ENCODE measurements around the gene SSTR5. TPM values are rescaled to one million over a fixed set of nuclear protein-coding genes. Genes with fewer than 3 reads are reported as not detected.

Gene SSTR5
- total and polyA plus RNA-seq, 2 experiments from 2014 or later = 0.77 to 1.3 TPM

- H3K4me3 ChIP-seq = no peak overlapping the region
- no peaks in the 10 kb centered on the region for H4K20me1 ChIP-seq (ENCODE audit: insufficient read depth, poor library complexity, severe bottlenecking)
- TF ChIP-seq EZH2phosphoT487 (IDR thresholded peaks at IDR 0.05; ENCODE audit: low read depth, severe bottlenecking, unreplicated experiment) (no peak), CTCF (IDR thresholded peaks at IDR 0.05; ENCODE audit: poor library complexity) (no peak), EZH2 (IDR thresholded peaks at IDR 0.05; ENCODE audit: borderline replicate concordance) (no peak)
- H3K27me3 ChIP-seq = no peaks in the 10 kb centered on the region
- WGBS (ENCODE audit: low lambda C conversion rate, missing lambda C conversion rate) = 92% methylated on average over 18 of the region's 18 CpGs
- no peaks in the 10 kb centered on the region for H3K9me2 ChIP-seq (replicated peaks; ENCODE audit: insufficient read depth)
- no peak overlapping the region for H2AFZ ChIP-seq
- no peaks in the 10 kb centered on the region for H3K9me3 ChIP-seq (ENCODE audit: low read depth)
- no peak overlapping the region for H3K4me2 ChIP-seq
- no peak for DNase-seq (ENCODE audit: low spot score)
- no peaks in the 10 kb centered on the region for H3K36me3 ChIP-seq (replicated peaks; ENCODE audit: insufficient read depth, low read depth)
- H3K79me2 ChIP-seq = no peaks in the 10 kb centered on the region
- H3K4me1 ChIP-seq (ENCODE audit: insufficient read depth) = no peaks in the 10 kb centered on the region
- H3K27ac ChIP-seq = no peak overlapping the region
These were observed 24.6 kb downstream of the SSTR5 start for GRCh38 chr16:1097156-1097555.

DNA sequence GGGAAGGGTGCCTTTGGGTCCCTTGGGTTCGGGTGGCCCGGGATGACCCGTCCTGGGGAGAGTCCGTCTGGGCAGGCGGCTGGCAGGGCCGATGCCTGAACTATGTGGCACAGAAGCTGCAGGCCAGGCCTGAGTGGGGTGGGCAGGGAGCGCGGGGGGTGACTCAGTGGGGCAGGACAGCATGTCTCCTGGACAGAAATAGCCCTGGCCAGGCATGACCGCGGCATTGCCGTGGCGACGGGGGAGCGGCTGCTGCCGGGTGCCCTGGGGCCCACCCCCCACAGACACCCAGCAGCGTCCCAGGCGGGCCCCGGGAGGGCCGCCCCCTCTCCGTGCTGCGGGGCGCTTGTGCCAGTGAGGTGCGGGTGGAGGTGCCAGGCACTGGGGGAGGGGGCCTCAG is 25.3 kb downstream of the SSTR5 start:
- TF ChIP-seq EZH2 (IDR thresholded peaks at IDR 0.05; ENCODE audit: borderline replicate concordance) = no peak
- TF ChIP-seq EZH2phosphoT487 (IDR thresholded peaks at IDR 0.05; ENCODE audit: low read depth, severe bottlenecking, unreplicated experiment) = no peak
- no peak for TF ChIP-seq CTCF (IDR thresholded peaks at IDR 0.05; ENCODE audit: poor library complexity)
- H3K27ac ChIP-seq = no peak overlapping the region
- no peak overlapping the region for H3K4me2 ChIP-seq
- no peaks in the 10 kb centered on the region for H3K9me3 ChIP-seq (ENCODE audit: low read depth)
- 93% methylated on average over 12 of the region's 23 CpGs for WGBS (ENCODE audit: low lambda C conversion rate, missing lambda C conversion rate)
- H3K9me2 ChIP-seq (replicated peaks; ENCODE audit: insufficient read depth) = no peaks in the 10 kb centered on the region
- no peak overlapping the region for H2AFZ ChIP-seq
- H3K36me3 ChIP-seq (replicated peaks; ENCODE audit: insufficient read depth, low read depth) = no peaks in the 10 kb centered on the region
- no peak for DNase-seq (ENCODE audit: low spot score)
- no peaks in the 10 kb centered on the region for H3K27me3 ChIP-seq
- no peaks in the 10 kb centered on the region for H3K79me2 ChIP-seq
- H3K4me1 ChIP-seq (ENCODE audit: insufficient read depth) = no peaks in the 10 kb centered on the region
- H4K20me1 ChIP-seq (ENCODE audit: insufficient read depth, poor library complexity, severe bottlenecking) = no peaks in the 10 kb centered on the region
- H3K4me3 ChIP-seq = no peak overlapping the region

- Histone ChIP-seq H3K4me2 (no peak overlapping the region), H3K36me3 (replicated peaks; ENCODE audit: insufficient read depth, low read depth) (no peaks in the 10 kb centered on the region), H3K4me3 (no peak overlapping the region), H3K27me3 (no peaks in the 10 kb centered on the region), H4K20me1 (ENCODE audit: insufficient read depth, poor library complexity, severe bottlenecking) (no peaks in the 10 kb centered on the region), H2AFZ (no peak overlapping the region), H3K4me1 (ENCODE audit: insufficient read depth) (peaks cover 5% of the 10 kb centered on the region), H3K9me3 (ENCODE audit: low read depth) (no peaks in the 10 kb centered on the region), H3K79me2 (no peaks in the 10 kb centered on the region), H3K27ac (no peak overlapping the region), H3K9me2 (replicated peaks; ENCODE audit: insufficient read depth) (no peaks in the 10 kb centered on the region)
- TF ChIP-seq CTCF (IDR thresholded peaks at IDR 0.05; ENCODE audit: poor library complexity) (no peak), EZH2 (IDR thresholded peaks at IDR 0.05; ENCODE audit: borderline replicate concordance) (no peak), EZH2phosphoT487 (IDR thresholded peaks at IDR 0.05; ENCODE audit: low read depth, severe bottlenecking, unreplicated experiment) (no peak)
- 67% methylated on average over 24 of the region's 34 CpGs for WGBS (ENCODE audit: low lambda C conversion rate, missing lambda C conversion rate)
- no peak for DNase-seq (ENCODE audit: low spot score)
These were observed 25.9 kb downstream of the SSTR5 start for GRCh38 chr16:1098266-1098991.

Data from hepatocyte (in vitro differentiated cells).